GM20000 (cell line): ENCODE measurements around the gene CDX2.

Experiments
- DNase-seq: peaks from one replicate; pipeline ENCODE4 v3.0.0; 2012; ENCODE audit warnings: low spot score
- CTCF ChIP-seq: IDR thresholded peaks from 2 replicates; pipeline ENCODE4 v1.5.1; 2012; ENCODE audit warnings: mild to moderate bottlenecking, control low read depth; ENCODE audit errors: extremely low read depth, missing control alignments

Gene CDX2

GRCh38 chr13:27978301-27978968 is 9.3 kb upstream of the CDX2 start:
- DNase-seq, result peak; percentile 38
- no peak for TF ChIP-seq CTCF

- DNase-seq, result peak; percentile 34
- no peak for TF ChIP-seq CTCF
These were observed 8.6 kb upstream of the CDX2 start for GRCh38 chr13:27977476-27978300.

- DNase-seq, result peak; percentile 28
- TF ChIP-seq CTCF, result no peak
These were observed 7.4 kb upstream of the CDX2 start for GRCh38 chr13:27976362-27977091.

GRCh38 chr13:27975564-27976361 is 6.6 kb upstream of the CDX2 start:
- no peak for TF ChIP-seq CTCF
- no peak for DNase-seq

GRCh38 chr13:27973961-27974662 is 5.0 kb upstream of the CDX2 start:
- DNase-seq, result no peak
- no peak for TF ChIP-seq CTCF

- TF ChIP-seq CTCF, result no peak
- no peak for DNase-seq
These were observed 4.2 kb upstream of the CDX2 start for GRCh38 chr13:27973291-27973690.
